Measurements from ENCODE around the gene MCF2L2.
A peak's percentile ranks its signal among the peaks of the same experiment; 100 is the strongest.

MCF2L2 gene

DNA sequence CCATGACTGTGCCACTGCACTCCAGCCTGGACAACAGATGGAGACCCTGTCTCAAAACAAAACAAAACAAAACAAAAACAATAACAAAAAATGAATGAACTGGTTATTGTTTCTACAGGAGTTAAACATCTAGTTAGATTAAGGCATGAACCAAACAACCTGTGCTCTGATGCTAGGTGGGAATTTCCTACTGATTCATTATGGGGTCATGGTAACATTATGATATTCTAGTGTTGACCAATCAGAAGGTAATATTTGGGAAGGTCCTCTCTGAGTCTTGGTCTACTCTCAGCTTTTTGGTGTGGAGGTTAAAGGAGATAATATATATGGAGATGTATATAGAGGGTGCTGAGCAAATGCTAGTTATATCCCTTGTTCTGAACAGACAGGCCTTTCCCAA is 37.6 kb downstream of the MCF2L2 start:
- no peak overlapping the region for H3K4me2 ChIP-seq (ENCODE audit: low read length)
- no peak overlapping the region for H3K4me3 ChIP-seq (ENCODE audit: low read length)
- peaks cover under 1% of the 10 kb centered on the region for H3K4me1 ChIP-seq (ENCODE audit: control insufficient read depth, insufficient read depth, low read length)

DNA sequence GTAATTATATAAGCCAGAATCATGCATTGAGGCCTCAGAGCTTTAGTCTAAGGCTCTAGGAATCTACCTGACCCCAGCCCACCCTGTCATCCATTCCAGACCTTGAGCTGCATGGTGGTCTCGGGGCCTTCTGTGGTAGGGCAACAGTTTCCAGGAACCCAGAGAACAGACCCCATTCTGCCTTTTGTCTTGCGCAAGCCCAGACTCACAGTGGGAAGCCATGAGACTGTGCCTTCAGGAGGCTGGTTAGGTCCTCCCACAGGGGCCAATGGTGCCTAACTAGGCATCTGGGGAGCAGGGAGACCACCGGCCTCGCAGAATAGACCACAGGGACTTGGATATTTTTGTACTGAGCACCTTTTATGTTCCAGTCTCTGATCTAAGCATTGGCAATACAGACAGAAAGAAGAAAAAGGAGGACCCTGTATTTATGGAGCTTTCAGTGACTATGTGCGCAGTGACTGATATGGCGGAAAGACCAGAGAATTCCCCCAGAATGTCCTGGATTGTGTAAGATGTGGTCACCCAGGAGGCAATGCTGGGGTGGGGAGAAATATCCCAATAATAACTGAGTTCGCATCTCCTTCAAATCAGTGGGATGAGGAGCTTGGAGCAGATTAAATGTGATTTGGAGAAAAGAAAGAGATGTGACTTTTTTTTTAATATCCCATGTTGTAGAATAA is 40.1 kb downstream of the MCF2L2 start:
- no peaks in the 10 kb centered on the region for H3K9me3 ChIP-seq (replicated peaks; ENCODE audit: low read length)
- H3K4me1 ChIP-seq (ENCODE audit: control insufficient read depth, insufficient read depth, low read length) = peaks cover 4% of the 10 kb centered on the region
- H3K36me3 ChIP-seq (ENCODE audit: insufficient read depth, low read length) = no peaks in the 10 kb centered on the region
- no peak overlapping the region for H3K4me2 ChIP-seq (ENCODE audit: low read length)
- no peak overlapping the region for H3K4me3 ChIP-seq (ENCODE audit: low read length)
- no peaks in the 10 kb centered on the region for H3K27me3 ChIP-seq (ENCODE audit: control insufficient read depth, insufficient read depth, low read length)
- H3K9ac ChIP-seq (ENCODE audit: low read depth, low read length) = no peak overlapping the region

More for the DNA sequence above, 37.6 kb downstream of the MCF2L2 start:
- H3K36me3 ChIP-seq (ENCODE audit: insufficient read depth, low read length) = no peaks in the 10 kb centered on the region
- H3K27me3 ChIP-seq (ENCODE audit: control insufficient read depth, insufficient read depth, low read length) = no peaks in the 10 kb centered on the region
- no peak overlapping the region for H3K9ac ChIP-seq (ENCODE audit: low read depth, low read length)
- no peaks in the 10 kb centered on the region for H3K9me3 ChIP-seq (replicated peaks; ENCODE audit: low read length)

DNA sequence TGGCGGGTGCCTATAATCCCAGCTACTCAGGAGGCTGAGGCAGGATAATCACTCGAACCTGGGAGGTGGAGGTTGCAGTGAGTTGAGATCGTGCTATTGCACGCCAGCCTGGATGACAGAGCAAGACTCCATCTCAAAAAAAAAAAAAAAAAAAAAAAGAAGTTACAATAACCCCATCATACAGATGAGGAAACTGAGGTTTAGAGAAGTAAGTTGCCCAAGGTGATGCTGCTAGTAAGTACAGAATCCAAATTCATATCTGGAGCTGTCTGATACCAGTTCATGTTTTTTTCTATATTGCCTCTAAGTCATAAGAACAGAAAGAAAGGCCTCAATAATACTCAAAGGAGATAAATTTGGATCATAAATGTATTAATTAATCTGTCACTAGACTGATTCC is 40.6 kb downstream of the MCF2L2 start:
- no peaks in the 10 kb centered on the region for H3K36me3 ChIP-seq (ENCODE audit: insufficient read depth, low read length)
- H3K4me2 ChIP-seq (ENCODE audit: low read length) = no peak overlapping the region
- H3K4me1 ChIP-seq (ENCODE audit: control insufficient read depth, insufficient read depth, low read length) = peaks cover 4% of the 10 kb centered on the region
- H3K9me3 ChIP-seq (replicated peaks; ENCODE audit: low read length) = no peaks in the 10 kb centered on the region
- H3K27me3 ChIP-seq (ENCODE audit: control insufficient read depth, insufficient read depth, low read length) = no peaks in the 10 kb centered on the region
- H3K9ac ChIP-seq (ENCODE audit: low read depth, low read length) = no peak overlapping the region
- no peak overlapping the region for H3K4me3 ChIP-seq (ENCODE audit: low read length)

DNA sequence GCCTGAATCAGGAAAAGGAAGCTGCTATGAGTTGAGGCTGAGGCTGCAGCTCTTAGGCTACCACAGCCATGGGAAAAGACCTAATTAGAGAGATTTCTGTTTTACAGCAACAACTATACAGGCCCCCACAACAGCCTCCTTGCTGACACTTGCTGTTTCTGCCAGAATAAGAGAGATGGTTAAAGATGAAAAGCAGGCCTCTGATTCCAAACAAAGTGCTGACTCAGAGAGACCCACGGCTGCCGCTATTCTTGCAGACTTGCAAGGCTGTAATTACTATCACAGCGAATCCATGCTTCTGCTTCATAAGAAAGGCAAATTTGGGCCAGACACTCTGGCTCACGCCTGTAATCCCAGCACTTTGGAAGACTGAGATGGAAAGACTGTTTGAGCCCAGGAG is 41.8 kb downstream of the MCF2L2 start:
- Histone ChIP-seq H3K27me3 (ENCODE audit: control insufficient read depth, insufficient read depth, low read length) (no peaks in the 10 kb centered on the region), H3K4me1 (ENCODE audit: control insufficient read depth, insufficient read depth, low read length) (peaks cover 5% of the 10 kb centered on the region), H3K4me3 (ENCODE audit: low read length) (no peak overlapping the region), H3K4me2 (ENCODE audit: low read length) (no peak overlapping the region), H3K9ac (ENCODE audit: low read depth, low read length) (no peak overlapping the region), H3K9me3 (replicated peaks; ENCODE audit: low read length) (no peaks in the 10 kb centered on the region), H3K36me3 (ENCODE audit: insufficient read depth, low read length) (no peaks in the 10 kb centered on the region)

DNA sequence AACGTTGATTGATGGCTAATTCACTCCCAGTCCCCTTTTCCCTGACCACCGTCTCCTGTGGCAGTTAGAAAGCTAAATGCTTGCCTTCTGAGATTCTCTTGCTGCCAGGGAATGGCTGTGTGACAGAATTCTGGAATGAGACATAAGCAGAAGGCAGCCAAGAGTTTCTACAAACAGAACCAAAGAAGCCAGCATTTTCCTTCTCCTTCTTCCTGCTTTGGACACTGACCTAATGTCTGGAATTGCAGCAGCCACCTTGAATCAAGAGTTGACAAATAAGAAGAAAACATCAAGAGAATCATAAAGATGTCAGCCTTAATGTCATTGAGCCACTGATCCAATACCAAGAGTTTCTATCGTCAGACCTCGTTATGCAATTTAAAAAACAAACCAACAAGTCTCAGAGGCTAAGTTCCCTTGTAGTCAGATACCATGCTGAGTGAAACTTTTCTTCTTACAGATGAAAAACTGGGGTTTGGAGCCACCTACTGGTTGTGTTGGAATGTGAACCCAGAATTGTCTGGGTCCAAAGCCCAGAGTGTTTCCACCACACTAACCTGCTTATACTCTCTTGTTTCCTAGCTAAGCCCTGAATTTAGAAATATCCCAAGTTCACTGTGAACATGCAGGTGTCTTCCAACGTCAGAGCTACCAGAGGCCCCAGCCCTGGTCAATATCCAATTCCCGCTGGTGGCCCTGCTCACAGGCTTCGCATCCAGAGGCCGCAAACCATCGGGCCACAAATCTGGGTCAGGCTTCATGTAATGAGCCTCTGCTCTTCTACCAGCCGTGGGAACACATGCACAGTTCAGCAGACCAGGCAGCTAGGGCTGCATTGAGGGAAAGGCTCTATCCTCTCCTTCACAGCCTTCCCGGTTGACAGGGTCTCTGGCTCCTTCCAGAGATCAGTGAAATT is 42.5 kb downstream of the MCF2L2 start:
- no peak overlapping the region for H3K4me3 ChIP-seq (ENCODE audit: low read length)
- no peaks in the 10 kb centered on the region for H3K36me3 ChIP-seq (ENCODE audit: insufficient read depth, low read length)
- H3K9me3 ChIP-seq (replicated peaks; ENCODE audit: low read length) = no peaks in the 10 kb centered on the region
- H3K4me1 ChIP-seq (ENCODE audit: control insufficient read depth, insufficient read depth, low read length) = peaks cover 12% of the 10 kb centered on the region
- peak overlapping the region; percentile 16 for H3K4me2 ChIP-seq (ENCODE audit: low read length)
- no peak overlapping the region for H3K9ac ChIP-seq (ENCODE audit: low read depth, low read length)
- no peaks in the 10 kb centered on the region for H3K27me3 ChIP-seq (ENCODE audit: control insufficient read depth, insufficient read depth, low read length)

DNA sequence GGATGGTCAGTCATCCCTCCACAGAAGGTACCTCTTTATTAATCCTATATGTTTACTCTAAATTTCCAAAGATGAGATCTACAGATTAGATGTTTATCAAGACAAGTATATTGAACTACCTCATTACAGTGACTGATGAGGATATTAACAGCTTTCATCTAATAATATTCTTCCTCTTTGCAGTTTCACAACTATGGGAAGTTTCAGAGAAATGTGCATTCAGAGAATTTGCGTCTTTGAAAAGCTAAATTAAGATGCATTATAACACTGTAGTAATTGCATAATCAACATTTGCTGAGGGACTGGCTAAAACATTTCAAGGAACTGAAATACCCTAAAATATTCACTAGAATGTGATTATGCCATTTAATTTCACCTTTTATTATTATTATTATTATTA is 46.7 kb downstream of the MCF2L2 start:
- no peaks in the 10 kb centered on the region for H3K9me3 ChIP-seq (replicated peaks; ENCODE audit: low read length)
- H3K4me1 ChIP-seq (ENCODE audit: control insufficient read depth, insufficient read depth, low read length) = peaks cover 25% of the 10 kb centered on the region
- H3K27me3 ChIP-seq (ENCODE audit: control insufficient read depth, insufficient read depth, low read length) = no peaks in the 10 kb centered on the region
- no peak overlapping the region for H3K4me3 ChIP-seq (ENCODE audit: low read length)
- H3K4me2 ChIP-seq (ENCODE audit: low read length) = no peak overlapping the region
- H3K9ac ChIP-seq (ENCODE audit: low read depth, low read length) = no peak overlapping the region
- H3K36me3 ChIP-seq (ENCODE audit: insufficient read depth, low read length) = no peaks in the 10 kb centered on the region

DNA sequence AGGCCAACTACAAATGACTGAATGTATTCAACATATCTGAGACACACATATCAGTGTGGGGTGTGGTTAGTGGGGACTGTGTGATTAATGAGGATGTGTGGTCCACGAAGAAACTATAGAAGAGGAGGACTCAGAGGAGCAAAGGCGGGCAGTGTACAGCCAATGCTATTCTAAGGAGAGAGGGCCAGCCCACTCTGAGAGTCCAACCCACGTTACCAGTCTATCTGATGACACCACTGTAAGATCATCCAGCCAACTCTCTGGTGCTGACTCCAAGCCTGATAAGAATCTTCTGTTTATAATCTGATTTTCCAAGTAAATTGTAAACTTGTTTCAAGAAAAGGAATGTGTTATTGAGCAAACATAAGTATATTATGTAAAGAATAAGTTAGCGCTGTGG is 47.2 kb downstream of the MCF2L2 start:
- Histone ChIP-seq H3K4me2 (ENCODE audit: low read length) (no peak overlapping the region), H3K36me3 (ENCODE audit: insufficient read depth, low read length) (no peaks in the 10 kb centered on the region), H3K9me3 (replicated peaks; ENCODE audit: low read length) (no peaks in the 10 kb centered on the region), H3K27me3 (ENCODE audit: control insufficient read depth, insufficient read depth, low read length) (no peaks in the 10 kb centered on the region), H3K9ac (ENCODE audit: low read depth, low read length) (no peak overlapping the region), H3K4me1 (ENCODE audit: control insufficient read depth, insufficient read depth, low read length) (peaks cover 26% of the 10 kb centered on the region), H3K4me3 (ENCODE audit: low read length) (no peak overlapping the region)

DNA sequence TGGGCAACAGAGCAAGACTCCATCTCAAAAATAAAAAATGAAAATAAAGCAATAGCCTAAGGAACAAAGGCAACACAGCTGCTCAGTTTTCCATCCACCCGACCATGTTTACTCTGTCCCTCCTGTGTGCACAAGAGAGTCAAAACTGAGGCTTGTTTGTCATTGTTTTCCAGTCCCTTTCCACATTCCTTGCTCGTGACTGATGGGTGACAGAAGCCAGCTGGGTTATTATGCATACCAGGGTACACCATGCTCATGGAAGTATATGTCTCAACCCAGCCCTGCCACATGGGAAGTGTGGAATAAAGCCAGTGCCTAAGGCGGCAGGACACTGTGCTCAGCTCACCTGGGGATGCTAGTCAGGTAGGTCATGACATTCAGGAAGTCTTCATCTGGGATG is 49.5 kb downstream of the MCF2L2 start:
- no peak overlapping the region for H3K9ac ChIP-seq (ENCODE audit: low read depth, low read length)
- H3K4me3 ChIP-seq (ENCODE audit: low read length) = no peak overlapping the region
- H3K36me3 ChIP-seq (ENCODE audit: insufficient read depth, low read length) = no peaks in the 10 kb centered on the region
- H3K27me3 ChIP-seq (ENCODE audit: control insufficient read depth, insufficient read depth, low read length) = no peaks in the 10 kb centered on the region
- H3K4me1 ChIP-seq (ENCODE audit: control insufficient read depth, insufficient read depth, low read length) = peaks cover 21% of the 10 kb centered on the region
- H3K9me3 ChIP-seq (replicated peaks; ENCODE audit: low read length) = no peaks in the 10 kb centered on the region
- H3K4me2 ChIP-seq (ENCODE audit: low read length) = no peak overlapping the region

DNA sequence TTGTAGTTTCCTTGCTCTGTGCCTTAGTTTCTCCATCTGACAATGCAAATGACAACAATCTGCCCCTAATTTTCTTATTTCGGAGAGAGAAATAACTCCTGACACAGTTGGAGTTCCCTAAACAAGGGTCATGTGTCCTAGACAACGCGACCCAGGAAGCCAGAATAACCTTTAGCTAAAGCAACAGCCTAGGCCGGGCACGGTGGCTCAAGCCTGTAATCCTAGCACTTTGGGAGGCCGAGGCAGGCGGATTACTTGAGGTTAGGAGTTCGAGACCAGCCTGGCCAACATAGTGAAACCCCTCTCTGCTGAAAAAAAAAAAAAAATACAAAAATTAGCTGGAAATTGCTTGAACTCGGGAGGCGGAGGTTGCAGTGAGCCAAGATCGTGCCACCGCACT is 49.9 kb downstream of the MCF2L2 start:
- Histone ChIP-seq H3K4me3 (ENCODE audit: low read length) (no peak overlapping the region), H3K27me3 (ENCODE audit: control insufficient read depth, insufficient read depth, low read length) (no peaks in the 10 kb centered on the region), H3K4me2 (ENCODE audit: low read length) (no peak overlapping the region), H3K9ac (ENCODE audit: low read depth, low read length) (no peak overlapping the region), H3K9me3 (replicated peaks; ENCODE audit: low read length) (no peaks in the 10 kb centered on the region), H3K36me3 (ENCODE audit: insufficient read depth, low read length) (no peaks in the 10 kb centered on the region), H3K4me1 (ENCODE audit: control insufficient read depth, insufficient read depth, low read length) (peaks cover 21% of the 10 kb centered on the region)

DNA sequence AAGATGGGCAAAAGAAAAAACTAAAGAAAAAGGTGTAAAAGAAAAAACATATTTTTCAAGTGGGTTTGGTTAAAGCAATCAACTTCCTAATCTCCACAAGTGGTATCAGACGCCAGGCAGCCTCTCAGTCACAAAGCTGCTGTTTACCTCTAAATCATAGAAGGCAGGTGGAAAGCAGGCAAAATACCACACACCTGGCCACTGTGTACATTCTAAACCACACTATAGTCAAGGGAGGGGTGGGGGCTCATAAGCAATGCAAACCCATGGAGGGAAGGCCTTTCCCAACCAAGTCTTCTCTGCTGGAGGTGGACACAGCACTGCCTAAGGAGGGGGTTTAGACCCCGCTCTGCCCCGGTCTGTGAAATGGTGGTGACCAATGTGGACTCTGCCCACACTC is 50.4 kb downstream of the MCF2L2 start:
- Histone ChIP-seq H3K4me1 (ENCODE audit: control insufficient read depth, insufficient read depth, low read length) (peaks cover 21% of the 10 kb centered on the region), H3K4me3 (ENCODE audit: low read length) (no peak overlapping the region), H3K9ac (ENCODE audit: low read depth, low read length) (no peak overlapping the region), H3K9me3 (replicated peaks; ENCODE audit: low read length) (no peaks in the 10 kb centered on the region), H3K36me3 (ENCODE audit: insufficient read depth, low read length) (no peaks in the 10 kb centered on the region), H3K4me2 (ENCODE audit: low read length) (no peak overlapping the region), H3K27me3 (ENCODE audit: control insufficient read depth, insufficient read depth, low read length) (no peaks in the 10 kb centered on the region)

DNA sequence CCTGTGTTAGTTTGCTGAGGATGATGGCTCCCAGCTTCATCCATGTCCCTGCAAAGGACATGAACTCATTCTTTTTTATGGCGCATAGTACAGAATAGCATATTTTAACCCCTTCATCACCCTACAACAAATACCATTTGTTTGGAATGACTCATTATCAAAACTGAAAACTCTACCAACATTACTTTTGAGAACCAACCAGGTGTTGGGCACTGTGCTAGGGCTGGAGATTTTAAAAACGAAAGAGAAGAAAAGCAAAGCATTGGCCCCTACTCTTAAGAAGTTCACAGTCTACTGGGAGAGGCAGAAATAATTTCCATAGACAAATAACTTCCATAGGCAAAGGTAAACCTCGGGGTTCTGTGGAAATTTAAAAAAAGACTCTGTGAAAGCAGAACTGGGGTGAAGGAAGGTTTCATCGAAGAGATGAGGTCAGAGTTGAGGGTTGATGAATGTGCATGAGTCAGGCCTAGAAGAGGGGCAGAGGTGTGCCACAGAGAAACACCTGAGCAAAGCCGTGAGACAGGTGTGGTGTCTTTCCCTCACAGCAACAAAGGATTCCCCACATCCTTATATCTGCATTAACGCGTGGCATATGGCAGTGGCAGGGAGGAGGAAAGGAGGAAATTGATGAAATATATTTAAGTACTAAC is 51.0 kb downstream of the MCF2L2 start:
- no peak overlapping the region for H3K4me3 ChIP-seq (ENCODE audit: low read length)
- peak overlapping the region; percentile 12 for H3K4me2 ChIP-seq (ENCODE audit: low read length)
- no peaks in the 10 kb centered on the region for H3K36me3 ChIP-seq (ENCODE audit: insufficient read depth, low read length)
- no peaks in the 10 kb centered on the region for H3K9me3 ChIP-seq (replicated peaks; ENCODE audit: low read length)
- peaks cover 21% of the 10 kb centered on the region for H3K4me1 ChIP-seq (ENCODE audit: control insufficient read depth, insufficient read depth, low read length)
- no peak overlapping the region for H3K9ac ChIP-seq (ENCODE audit: low read depth, low read length)
- H3K27me3 ChIP-seq (ENCODE audit: control insufficient read depth, insufficient read depth, low read length) = no peaks in the 10 kb centered on the region
